ENCODE results near the gene DNAJC16.
A peak's percentile ranks its signal among the peaks of the same experiment; 100 is the strongest.
"Not testable (repeated sequence)": the region's sequence is repeated elsewhere in the genome, so short reads cannot be mapped to it uniquely, and the experiment has no call there.

DNAJC16 gene

GRCh38 chr1:15507278-15507677 lies 19.4 kb upstream of the DNAJC16 start:
- no peak for DNase-seq (ENCODE audit: low read depth in 2 of 2)

- DNase-seq (ENCODE audit: low read depth in 2 of 2) = no peak
These were observed 17.8 kb upstream of the DNAJC16 start for GRCh38 chr1:15508700-15509487.

GRCh38 chr1:15509586-15509985 lies 17.1 kb upstream of the DNAJC16 start:
- DNase-seq (ENCODE audit: low read depth in 2 of 2) = no peak

GRCh38 chr1:15510611-15511405 lies 15.8 kb upstream of the DNAJC16 start:
- no peak for DNase-seq (ENCODE audit: low read depth in 2 of 2)

- no peak for DNase-seq (ENCODE audit: low read depth in 2 of 2)
These were observed 13.5 kb upstream of the DNAJC16 start for GRCh38 chr1:15513192-15513591.

- DNase-seq (ENCODE audit: low read depth in 2 of 2) = no peak
These were observed 12.7 kb upstream of the DNAJC16 start for GRCh38 chr1:15513919-15514318.

GRCh38 chr1:15514557-15514956 lies 12.1 kb upstream of the DNAJC16 start:
- not testable (repeated sequence) for DNase-seq (ENCODE audit: low read depth in 2 of 2)

GRCh38 chr1:15515022-15515663 lies 11.5 kb upstream of the DNAJC16 start:
- no peak for DNase-seq (ENCODE audit: low read depth in 2 of 2)

- DNase-seq (ENCODE audit: low read depth in 2 of 2) = no peak
These were observed 7.0 kb upstream of the DNAJC16 start for GRCh38 chr1:15519625-15520024.

- DNase-seq (ENCODE audit: low read depth in 2 of 2) = not testable (repeated sequence)
These were observed 5.3 kb upstream of the DNAJC16 start for GRCh38 chr1:15521206-15521906.

GRCh38 chr1:15522551-15522950 lies 4.1 kb upstream of the DNAJC16 start:
- no peak for DNase-seq (ENCODE audit: low read depth in 2 of 2)

GRCh38 chr1:15523104-15524020 lies 3.3 kb upstream of the DNAJC16 start:
- DNase-seq (ENCODE audit: low read depth in 2 of 2) = no peak

- no peak for DNase-seq (ENCODE audit: low read depth in 2 of 2)
These were observed 2.7 kb upstream of the DNAJC16 start, which contains the start of gene CASP9 for GRCh38 chr1:15524021-15524282. Gene CASP9, minus strand, starts transcription at chr1:15524215. Its CDS starts 15 bp downstream, at chr1:15524200.

- peak; percentile 99 for DNase-seq (ENCODE audit: low read depth in 2 of 2)
These were observed 2.2 kb upstream of the DNAJC16 start for GRCh38 chr1:15524283-15525049.

- DNase-seq (ENCODE audit: low read depth in 2 of 2) = no peak
These were observed 1.3 kb upstream of the DNAJC16 start for GRCh38 chr1:15525050-15526020.

- no peak for DNase-seq (ENCODE audit: low read depth in 2 of 2)
These were observed 593 bp upstream of the DNAJC16 start for GRCh38 chr1:15526021-15526489.

GRCh38 chr1:15531003-15531402 lies 4.4 kb downstream of the DNAJC16 start:
- DNase-seq (ENCODE audit: low read depth in 2 of 2) = no peak

- no peak for DNase-seq (ENCODE audit: low read depth in 2 of 2)
These were observed 5.0 kb downstream of the DNAJC16 start for GRCh38 chr1:15531682-15532081.

GRCh38 chr1:15538771-15539170 lies 12.1 kb downstream of the DNAJC16 start:
- no peak for DNase-seq (ENCODE audit: low read depth in 2 of 2)
